LNCaP clone FGC (cell line): Measurements from ENCODE around the gene ARHGEF26.

ENCODE experiments used
- DNase-seq: peaks from one replicate; pipeline ENCODE4 v3.0.0-alpha.2; 2011; ENCODE audit warnings: low read depth
- H3K4me3 ChIP-seq: 2 replicates; pipeline ENCODE4 v1.5.1; 2011; ENCODE audit warnings: mild to moderate bottlenecking, low read depth, low read length, control low read depth
- CTCF ChIP-seq: IDR thresholded peaks from 2 replicates; pipeline ENCODE4 v1.5.1; 2012; ENCODE audit warnings: mild to moderate bottlenecking; ENCODE audit not compliant: control insufficient read depth, insufficient read depth; ENCODE audit errors: extremely low read depth

Gene ARHGEF26

GRCh38 chr3:154170300-154170699 is 49.1 kb downstream of the ARHGEF26 start:
- no peak for DNase-seq
- TF ChIP-seq CTCF: no peak
- H3K4me3 ChIP-seq: no peak overlapping the region

GRCh38 chr3:154175041-154175440 is 53.9 kb downstream of the ARHGEF26 start:
- DNase-seq: no peak
- H3K4me3 ChIP-seq: no peak overlapping the region
- no peak for TF ChIP-seq CTCF

GRCh38 chr3:154176036-154176435 is 54.8 kb downstream of the ARHGEF26 start:
- no peak for TF ChIP-seq CTCF
- DNase-seq: no peak
- H3K4me3 ChIP-seq: no peak overlapping the region

- no peak for DNase-seq
- TF ChIP-seq CTCF: no peak
- H3K4me3 ChIP-seq: no peak overlapping the region
Measured at GRCh38 chr3:154177406-154177805, 56.2 kb downstream of the ARHGEF26 start.

- no peak for DNase-seq
- no peak overlapping the region for H3K4me3 ChIP-seq
- TF ChIP-seq CTCF: no peak
Measured at GRCh38 chr3:154178172-154178571, 57.0 kb downstream of the ARHGEF26 start.

- DNase-seq: peak; percentile 53
- no peak for TF ChIP-seq CTCF
- no peak overlapping the region for H3K4me3 ChIP-seq
Measured at GRCh38 chr3:154180836-154181691, 59.9 kb downstream of the ARHGEF26 start.
